Nephron (organoid): ENCODE data around the gene TMOD4.
A peak's percentile ranks its signal among the peaks of the same experiment; 100 is the strongest.
"Not testable (repeated sequence)": the region's sequence is repeated elsewhere in the genome, so short reads cannot be mapped to it uniquely, and the experiment has no call there.

ENCODE experiments used
- H3K27ac Mint-ChIP-seq, 3 experiments: 2 replicates each; pipeline ENCODE4 v1.8.0; 2020; ENCODE audit warnings: mixed read lengths in 3 of 3, mild to moderate bottlenecking in 2 of 3, moderate library complexity in 1 of 3
- H3K27me3 Mint-ChIP-seq: 2 replicates; pipeline ENCODE4 v1.8.0; 2021; ENCODE audit warnings: low read depth, mild to moderate bottlenecking, moderate library complexity, mixed read lengths
- H3K36me3 Mint-ChIP-seq: 2 replicates; pipeline ENCODE4 v1.8.0; 2020; ENCODE audit warnings: low read depth, mixed read lengths
- H3K4me1 Mint-ChIP-seq: 2 replicates; pipeline ENCODE4 v1.8.0; 2020; ENCODE audit warnings: mixed read lengths
- H3K4me3 Mint-ChIP-seq, 3 experiments: 2 replicates each; pipeline ENCODE4 v1.8.0; 2020; ENCODE audit warnings: mild to moderate bottlenecking in 3 of 3, mixed read lengths in 3 of 3, moderate library complexity in 2 of 3
- H3K9me3 Mint-ChIP-seq: 2 replicates; pipeline ENCODE4 v1.8.0; 2020; ENCODE audit warnings: mixed read lengths
- TF ChIP-seq, protein P1 (sequence below), 3 experiments: fragments of 200-600 bp; sonication (generic); IDR thresholded peaks; one replicate each; pipeline ENCODE4 v1.5.0; 2021; ENCODE audit warnings: antibody characterized with exemption in 3 of 3; ENCODE audit not compliant: unreplicated experiment in 3 of 3

The TMOD4 gene

DNA sequence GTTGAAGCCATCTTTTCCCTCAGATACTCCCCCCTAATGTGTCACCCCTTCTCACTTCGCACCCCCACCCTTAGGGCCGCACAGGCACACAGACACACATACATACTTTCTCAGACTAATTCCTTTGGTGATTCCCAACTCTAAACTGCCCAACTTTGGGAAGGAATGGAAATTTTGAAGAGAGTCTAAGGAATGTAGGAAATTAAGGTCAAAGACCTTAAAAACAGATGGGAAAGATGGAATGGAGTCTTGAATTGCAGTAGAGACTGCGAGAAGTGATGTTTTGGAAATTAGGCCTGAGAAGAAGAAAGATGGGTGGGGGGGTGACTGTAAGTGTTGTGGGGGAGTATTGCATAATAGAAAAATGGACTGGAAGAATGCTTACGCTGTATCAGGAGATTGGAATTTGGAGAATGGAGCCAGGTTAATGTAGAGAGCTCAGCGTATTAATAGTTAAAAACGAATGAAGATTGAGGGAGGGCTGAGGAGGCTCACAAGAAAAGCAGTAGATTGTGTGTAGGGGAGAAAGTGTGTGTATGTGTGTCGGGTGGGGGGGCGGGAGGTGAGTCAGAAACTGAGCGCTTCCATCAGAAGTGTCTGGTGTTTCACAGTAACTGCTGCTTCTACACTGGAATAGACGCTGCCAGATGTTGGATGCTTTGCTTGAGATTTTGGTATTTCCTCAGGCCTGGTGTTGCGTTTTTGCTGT lies 24.2 kb upstream of the TMOD4 start:
- Mint-ChIP-seq H3K4me3 (peak overlapping the region; percentile 98 to 99 (median 98)), H3K27ac (peak overlapping the region; percentile 97 to 100 (median 99)), H3K9me3 (no peaks in the 10 kb centered on the region), H3K4me1 (peaks cover 40% of the 10 kb centered on the region), H3K27me3 (peaks cover 3% of the 10 kb centered on the region), H3K36me3 (peaks cover 17% of the 10 kb centered on the region)
- TF ChIP-seq, protein P1, sequence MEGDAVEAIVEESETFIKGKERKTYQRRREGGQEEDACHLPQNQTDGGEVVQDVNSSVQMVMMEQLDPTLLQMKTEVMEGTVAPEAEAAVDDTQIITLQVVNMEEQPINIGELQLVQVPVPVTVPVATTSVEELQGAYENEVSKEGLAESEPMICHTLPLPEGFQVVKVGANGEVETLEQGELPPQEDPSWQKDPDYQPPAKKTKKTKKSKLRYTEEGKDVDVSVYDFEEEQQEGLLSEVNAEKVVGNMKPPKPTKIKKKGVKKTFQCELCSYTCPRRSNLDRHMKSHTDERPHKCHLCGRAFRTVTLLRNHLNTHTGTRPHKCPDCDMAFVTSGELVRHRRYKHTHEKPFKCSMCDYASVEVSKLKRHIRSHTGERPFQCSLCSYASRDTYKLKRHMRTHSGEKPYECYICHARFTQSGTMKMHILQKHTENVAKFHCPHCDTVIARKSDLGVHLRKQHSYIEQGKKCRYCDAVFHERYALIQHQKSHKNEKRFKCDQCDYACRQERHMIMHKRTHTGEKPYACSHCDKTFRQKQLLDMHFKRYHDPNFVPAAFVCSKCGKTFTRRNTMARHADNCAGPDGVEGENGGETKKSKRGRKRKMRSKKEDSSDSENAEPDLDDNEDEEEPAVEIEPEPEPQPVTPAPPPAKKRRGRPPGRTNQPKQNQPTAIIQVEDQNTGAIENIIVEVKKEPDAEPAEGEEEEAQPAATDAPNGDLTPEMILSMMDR (IDR thresholded peaks at IDR 0.05; ENCODE audit: unreplicated experiment in 3 of 3): no peak

DNA sequence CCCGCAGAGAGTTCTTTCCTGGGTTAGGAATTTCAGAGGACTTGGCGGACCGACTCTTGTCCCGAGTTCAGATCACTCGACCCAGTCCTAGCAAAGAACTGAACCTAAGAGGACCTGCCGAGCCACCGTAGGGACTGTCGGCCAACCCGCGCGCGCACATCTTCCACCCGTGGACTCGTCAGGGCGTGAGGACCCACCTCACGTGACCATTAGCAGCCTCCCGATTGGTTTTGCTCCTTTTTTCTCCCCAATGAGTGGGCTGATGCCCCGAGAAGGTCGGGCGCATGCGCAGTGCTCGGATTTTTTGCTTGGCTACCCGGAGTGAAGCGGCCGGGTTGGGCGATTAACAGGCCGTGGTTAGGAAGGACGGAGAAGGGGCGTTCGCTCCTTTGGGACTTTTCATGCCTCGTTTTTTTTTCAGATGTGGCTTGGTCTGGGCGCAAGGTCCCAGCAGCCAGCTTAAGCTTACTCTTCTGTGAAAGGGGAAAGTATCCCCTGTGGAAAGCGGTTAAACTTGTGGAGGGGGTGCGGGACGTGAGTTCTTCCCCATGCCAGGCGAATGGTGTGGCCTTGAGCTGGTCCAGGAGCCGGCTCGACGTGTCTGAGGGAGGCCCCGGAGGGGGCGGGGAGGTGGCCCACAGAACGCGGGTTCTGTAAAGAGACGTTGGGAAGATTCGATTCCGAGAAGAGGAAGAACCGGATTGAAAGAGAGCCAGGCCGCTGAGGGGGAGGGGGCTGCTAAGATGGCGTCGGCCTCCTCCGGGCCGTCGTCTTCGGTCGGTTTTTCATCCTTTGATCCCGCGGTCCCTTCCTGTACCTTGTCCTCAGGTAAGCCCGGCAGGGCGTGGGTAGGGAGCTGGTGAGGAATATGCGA lies 22.7 kb upstream of the TMOD4 start, which contains the start of gene PIP5K1A:
Gene PIP5K1A, plus strand, starts transcription at position 299 of the 874 bp plus-strand sequence. Its CDS starts 445 bp downstream, at position 744.
- peaks cover 32% of the 10 kb centered on the region for H3K4me1 Mint-ChIP-seq
- H3K4me3 Mint-ChIP-seq: peak within 1 kb of the TSS; percentile 98 to 99 (median 98)
- peaks cover 3% of the 10 kb centered on the region for H3K27me3 Mint-ChIP-seq

DNA sequence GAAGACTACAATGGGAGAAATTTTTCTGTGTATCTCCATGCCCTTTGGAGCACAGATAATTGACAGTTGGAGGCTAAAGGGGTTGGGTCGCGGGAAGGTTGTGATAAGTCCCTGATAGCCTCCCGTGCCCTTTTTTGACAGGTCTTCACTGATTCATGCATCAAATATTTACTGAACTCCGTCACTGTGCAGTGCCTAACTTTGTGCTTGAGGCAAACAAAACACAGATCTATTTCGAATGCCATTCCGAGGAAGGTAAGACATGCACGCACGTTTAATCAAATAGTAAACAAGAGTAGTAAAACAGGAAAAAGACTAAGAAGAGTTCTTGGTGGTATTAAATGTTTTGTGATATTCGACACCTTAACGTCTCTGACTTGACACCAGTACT lies 22.1 kb upstream of the TMOD4 start:
- Mint-ChIP-seq H3K27ac (peak overlapping the region; percentile 97 to 100 (median 99)), H3K36me3 (peaks cover 9% of the 10 kb centered on the region), H3K9me3 (no peaks in the 10 kb centered on the region), H3K4me3 (peak overlapping the region; percentile 98 to 99 (median 98)), H3K4me1 (peaks cover 32% of the 10 kb centered on the region), H3K27me3 (peaks cover 5% of the 10 kb centered on the region)
- TF ChIP-seq, protein P1 (IDR thresholded peaks at IDR 0.05; ENCODE audit: unreplicated experiment in 3 of 3): no peak

More for the DNA sequence above, 22.7 kb upstream of the TMOD4 start, which contains the start of gene PIP5K1A:
- TF ChIP-seq, protein P1 (IDR thresholded peaks at IDR 0.05; ENCODE audit: unreplicated experiment in 3 of 3): no peak
- peaks cover 11% of the 10 kb centered on the region for H3K36me3 Mint-ChIP-seq
- no peaks in the 10 kb centered on the region for H3K9me3 Mint-ChIP-seq
- H3K27ac Mint-ChIP-seq: peak within 1 kb of the TSS; percentile 97 to 100 (median 99)

DNA sequence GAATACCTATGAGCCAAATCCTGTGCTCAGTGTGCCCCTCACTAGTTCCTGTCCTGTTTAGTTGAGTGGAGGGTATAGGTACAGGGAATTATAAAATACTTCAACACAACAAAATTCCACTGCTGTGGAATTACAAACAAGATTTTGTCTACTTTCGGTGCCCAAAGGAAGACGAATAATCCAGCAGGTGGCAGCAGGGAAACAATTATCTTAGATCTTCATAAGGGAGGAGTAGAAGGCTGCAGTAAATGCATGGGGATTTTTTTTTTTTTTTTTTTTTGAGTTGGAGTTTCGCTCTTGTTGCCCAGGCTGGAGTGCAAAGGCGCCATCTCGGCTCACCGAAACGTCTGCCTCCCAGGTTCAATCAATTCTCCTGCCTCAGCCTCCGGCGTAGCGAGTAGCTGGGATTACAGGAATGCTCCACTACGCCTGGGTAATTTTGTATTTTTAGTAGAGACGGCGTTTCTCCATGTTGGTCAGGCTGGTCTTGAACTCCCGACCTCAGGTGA lies 20.6 kb upstream of the TMOD4 start:
- H3K36me3 Mint-ChIP-seq: no peaks in the 10 kb centered on the region
- H3K27me3 Mint-ChIP-seq: peaks cover 11% of the 10 kb centered on the region
- H3K9me3 Mint-ChIP-seq: no peaks in the 10 kb centered on the region
- TF ChIP-seq, protein P1 (IDR thresholded peaks at IDR 0.05; ENCODE audit: unreplicated experiment in 3 of 3): peak; percentile 35 to 51 (median 48)
- peak overlapping the region; percentile 53 to 76 (median 63) for H3K4me3 Mint-ChIP-seq
- H3K4me1 Mint-ChIP-seq: peaks cover 32% of the 10 kb centered on the region
- H3K27ac Mint-ChIP-seq: peak overlapping the region; percentile 66 to 73 (median 71)

DNA sequence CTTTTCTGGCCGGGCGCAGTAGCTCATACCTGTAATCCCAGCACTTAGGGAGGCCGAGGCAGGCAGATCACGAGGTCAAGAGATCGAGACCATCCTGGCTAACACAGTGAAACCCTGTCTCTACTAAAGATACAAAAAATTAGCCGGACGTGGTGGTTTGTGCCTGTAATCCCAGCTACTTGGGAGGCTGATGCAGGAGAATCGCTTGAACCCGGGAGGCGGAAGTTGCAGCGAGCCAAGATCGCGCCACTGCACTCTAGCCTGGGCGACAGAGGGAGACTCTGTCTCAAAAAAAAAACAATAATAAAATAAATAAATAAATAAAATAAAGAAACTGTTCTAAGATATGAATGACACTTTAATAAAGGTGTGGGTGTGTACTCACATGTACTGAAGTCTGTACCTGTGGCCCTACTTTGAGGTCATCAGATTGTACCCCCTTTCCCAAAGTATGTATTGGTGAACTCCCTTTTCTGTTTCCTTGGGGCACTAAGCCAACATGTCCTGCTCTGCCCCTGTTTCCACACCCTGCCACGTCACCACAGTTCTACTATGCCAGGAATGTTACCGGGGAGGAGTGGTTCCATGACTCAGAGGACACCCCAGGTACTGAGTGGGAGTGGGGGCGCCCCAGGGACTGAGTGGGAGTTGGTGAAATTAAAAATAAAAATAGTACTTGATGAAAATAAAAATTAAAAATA lies 19.3 kb upstream of the TMOD4 start:
- H3K36me3 Mint-ChIP-seq, H3K27ac Mint-ChIP-seq, H3K9me3 Mint-ChIP-seq, H3K4me3 Mint-ChIP-seq: not testable (repeated sequence)
- Mint-ChIP-seq H3K4me1 (peaks cover 27% of the 10 kb centered on the region), H3K27me3 (peaks cover 11% of the 10 kb centered on the region)
